HepG2 (cell line): ENCODE results near the gene TFEB. TPM values are rescaled to one million over a fixed set of nuclear protein-coding genes. Genes with fewer than 3 reads are reported as not detected.

ENCODE experiments used
- GABPA ChIP-seq, 2 experiments: IDR thresholded peaks; 2 replicates each; pipeline ENCODE4 v1.6.1; 2011 to 2016; ENCODE audit warnings: low read depth in 2 of 2, low read length in 1 of 2, missing biosample characterization in 1 of 2, missing genetic modification characterization in 1 of 2
- GMEB1 ChIP-seq: sonication (generic); formaldehyde crosslinking; IDR thresholded peaks from 2 replicates; pipeline ENCODE4 v1.5.1; 2020; ENCODE audit warnings: missing genetic modification reagents, mild to moderate bottlenecking, borderline replicate concordance
- JARID2 ChIP-seq: sonication (generic); formaldehyde crosslinking; IDR thresholded peaks from 2 replicates; pipeline ENCODE4 v1.8.1; 2023; ENCODE audit warnings: missing genetic modification reagents, inconsistent platforms; ENCODE audit not compliant: insufficient replicate concordance
- JUND ChIP-seq: sonication (generic); formaldehyde crosslinking; IDR thresholded peaks from 2 replicates; pipeline ENCODE4 v1.8.0; 2022; ENCODE audit warnings: mild to moderate bottlenecking, missing genetic modification reagents
- NR2F1 ChIP-seq, 2 experiments: fragments of 450-650 bp in 1 of 2; formaldehyde crosslinking in 1 of 2; IDR thresholded peaks; 2 replicates each; pipeline versions ENCODE4 v1.5.0 to v1.6.1; 2016 to 2020; ENCODE audit warnings: mild to moderate bottlenecking in 1 of 2, missing compliant biosample characterization in 1 of 2, missing genetic modification reagents in 1 of 2, moderate library complexity in 1 of 2
- RFXAP ChIP-seq: sonication (generic); formaldehyde crosslinking; IDR thresholded peaks from 2 replicates; pipeline ENCODE4 v1.4.0; 2020; ENCODE audit warnings: missing genetic modification reagents, borderline replicate concordance
- ZHX2 ChIP-seq, 2 experiments: sonication (generic) in 1 of 2; formaldehyde crosslinking in 1 of 2; IDR thresholded peaks; 2 replicates each; pipeline versions ENCODE4 v1.6.1 to v1.9.0; 2014 to 2022; ENCODE audit warnings: antibody characterized with exemption in 1 of 2, borderline replicate concordance in 1 of 2, inconsistent platforms in 1 of 2, low read depth in 1 of 2, missing genetic modification reagents in 1 of 2
- ZNF318 ChIP-seq: sonication (generic); formaldehyde crosslinking; IDR thresholded peaks from 2 replicates; pipeline ENCODE4 v1.4.0; 2020; ENCODE audit warnings: mild to moderate bottlenecking, missing genetic modification reagents
- ZNF75D ChIP-seq: sonication (generic); formaldehyde crosslinking; IDR thresholded peaks from 2 replicates; pipeline ENCODE4 v1.8.1; 2023; ENCODE audit warnings: missing genetic modification reagents, mild to moderate bottlenecking, borderline replicate concordance
- ZNF883 ChIP-seq: sonication (generic); formaldehyde crosslinking; IDR thresholded peaks from 2 replicates; pipeline ENCODE4 v1.5.1; 2020; ENCODE audit warnings: mild to moderate bottlenecking, missing genetic modification reagents; ENCODE audit errors: not compliant biosample characterization
- polyA plus RNA-seq, 8 experiments: library from polyadenylated mRNA; depleted of rRNA in 3 of 8; stranded (reverse) in 7 of 8; unstranded in 1 of 8; fragments of >200 nt; fragmentation: Illumina TruSeq in 4 of 8; extraction: Trizol in 4 of 8; gene quantifications; 2 replicates each; pipeline versions ENCODE4 v1.2.1 to v1.2.3, GENCODE V29; 2011 to 2016; ENCODE audit warnings: low read depth in 4 of 8, missing spikeins in 1 of 8, mixed read lengths in 1 of 8; ENCODE audit not compliant: insufficient read depth in 1 of 8
- total RNA-seq, 5 experiments: library from RNA; depleted of rRNA; stranded (reverse); fragments of >200 nt; fragmentation: Illumina TruSeq; extraction: Trizol; gene quantifications; 2 replicates each; pipeline ENCODE4 v1.2.3, GENCODE V29; 2016; ENCODE audit warnings: low read depth in 1 of 5

Gene TFEB
- total and polyA plus RNA-seq, 2 of the 13 experiments (the other 11 are each of a cell fraction or from before 2014, with no cell fraction given), result 13.3 to 18.7 TPM

GRCh38 chr6:41734666-41735426 is 562 bp downstream of the TFEB start (continued):
- TF ChIP-seq ZNF318 (CRISPR knock-in tag), result no peak
- no peak for TF ChIP-seq JUND (CRISPR knock-in tag)
- no peak for TF ChIP-seq ZNF883
- no peak for TF ChIP-seq GMEB1 (CRISPR knock-in tag)
- TF ChIP-seq JARID2 (CRISPR knock-in tag), result no peak
- peak; percentile 19; the same call in 1 of the 2 replicates for TF ChIP-seq RFXAP (CRISPR knock-in tag)
- no peak for TF ChIP-seq ZHX2 (IDR thresholded peaks at IDR 0.05; ENCODE audit: low read depth)
- no peak for TF ChIP-seq ZHX2 (CRISPR knock-in tag; IDR thresholded peaks at IDR 0.05; ENCODE audit: borderline replicate concordance)
- TF ChIP-seq GABPA (IDR thresholded peaks at IDR 0.05; ENCODE audit: low read depth, low read length), result no peak
- TF ChIP-seq GABPA (CRISPR knock-in tag; IDR thresholded peaks at IDR 0.05; ENCODE audit: low read depth), result no peak
- TF ChIP-seq NR2F1 (CRISPR knock-in tag; IDR thresholded peaks at IDR 0.05), result no peak
- no peak for TF ChIP-seq ZNF75D (CRISPR knock-in tag)
